ENCODE results near the gene MED16. TPM values are rescaled to one million over a fixed set of nuclear protein-coding genes. Genes with fewer than 3 reads are reported as not detected.

The MED16 gene
- total and polyA plus RNA-seq, 10 of the 15 experiments (the other 5 are each of a cell fraction or from before 2014, with no cell fraction given): 0.56 to 51.1 (median 13.6) TPM

- in situ Hi-C loops (cut with MboI): no loop called here
These were observed 4.2 kb downstream of the MED16 start for GRCh38 chr19:888581-889385.

DNA sequence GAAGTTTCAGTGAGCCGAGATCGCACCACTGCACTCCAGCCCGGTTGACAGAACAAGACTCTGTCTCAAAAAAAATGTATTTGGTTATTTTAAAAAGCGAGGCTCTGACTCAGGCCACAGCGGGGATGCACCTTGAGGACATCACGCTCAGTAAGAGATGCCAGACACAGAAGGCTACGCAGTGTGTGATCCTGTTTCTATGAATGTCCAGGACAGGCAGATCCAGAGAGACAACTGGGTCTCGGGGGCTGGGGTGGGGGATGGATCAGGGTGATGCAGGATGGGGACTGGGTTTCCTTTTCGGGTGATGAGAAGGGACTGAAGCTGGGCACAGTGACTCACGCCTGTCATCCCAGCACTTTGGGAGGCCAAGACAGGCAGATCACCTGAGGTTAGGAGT lies 5.4 kb downstream of the MED16 start:
- Histone ChIP-seq H3K4me3 (no peak overlapping the region), H3K4me2 (ENCODE audit: control insufficient read depth, insufficient read depth) (no peak overlapping the region), H3K27ac (ENCODE audit: control insufficient read depth, insufficient read depth) (no peak overlapping the region), H3K9me3 (replicated peaks; ENCODE audit: control insufficient read depth, insufficient read depth, low read length) (no peaks in the 10 kb centered on the region), H3K27me3 (replicated peaks in 1 of 2; ENCODE audit: control insufficient read depth in 2 of 2, insufficient read depth in 2 of 2, low read length in 1 of 2) (no peaks in the 10 kb centered on the region), H3K9ac (ENCODE audit: control insufficient read depth, insufficient read depth, low read length) (no peak overlapping the region), H3K36me3 (ENCODE audit: control insufficient read depth in 2 of 2, insufficient read depth in 2 of 2, low read length in 1 of 2) (peaks cover 0 to 3% of the 10 kb centered on the region in 2 experiments; a peak in 3 of 4 replicates), H3K4me1 (ENCODE audit: control insufficient read depth, insufficient read depth, low read length) (no peaks in the 10 kb centered on the region), H4K20me1 (ENCODE audit: control insufficient read depth, insufficient read depth) (no peaks in the 10 kb centered on the region), H2AFZ (ENCODE audit: control insufficient read depth, low read depth, low read length) (no peak overlapping the region), H3K79me2 (ENCODE audit: control insufficient read depth, insufficient read depth, low read length) (peaks cover 7% of the 10 kb centered on the region)
- in situ Hi-C loops (cut with MboI) (no loop called here), intact Hi-C loops (cut with micrococcal nuclease; ENCODE audit: unreplicated experiment) (no loop called here)
- RAD21 ChIA-PET (ENCODE audit: unreplicated experiment): no interaction called here
- 97% methylated on average over 9 of the region's 10 CpGs for WGBS (ENCODE audit: insufficient coverage, insufficient replicate concordance, low lambda C conversion rate, missing lambda C conversion rate)
- ATAC-seq (no peak), FAIRE-seq (no peak), DNase-seq (ENCODE audit: low read depth, low spot score) (no peak)
- POLR2A ChIA-PET: no interaction called here
- CTCF ChIA-PET: no interaction called here
- SMC1A ChIA-PET (ENCODE audit: uncharacterized antibody, unreplicated experiment): no interaction called here
- no TSS peak for BruUV-seq (replicated peaks)
- TF ChIP-seq YBX1 (IDR thresholded peaks at IDR 0.05) (no peak), RB1 (IDR thresholded peaks at IDR 0.05; ENCODE audit: borderline replicate concordance) (no peak), BHLHE40 (IDR thresholded peaks at IDR 0.05; ENCODE audit: borderline replicate concordance in 1 of 2, low read depth in 2 of 2, low read length in 1 of 2) (no peak), NFIC (IDR thresholded peaks at IDR 0.05; ENCODE audit: low read depth, low read length) (no peak), ZNF622 (IDR thresholded peaks at IDR 0.05) (no peak), NFXL1 (IDR thresholded peaks at IDR 0.05; ENCODE audit: borderline replicate concordance) (no peak), EED (IDR thresholded peaks at IDR 0.05; ENCODE audit: low read depth) (no peak), EP300 (IDR thresholded peaks at IDR 0.05; ENCODE audit: borderline replicate concordance in 1 of 2, control insufficient read depth in 1 of 2, low read depth in 2 of 2, low read length in 2 of 2) (no peak), EGR1 (IDR thresholded peaks at IDR 0.05; ENCODE audit: borderline replicate concordance in 1 of 2, low read depth in 2 of 2, low read length in 2 of 2) (no peak), MTA2 (IDR thresholded peaks at IDR 0.05; ENCODE audit: low read depth) (no peak), NR2C1 (IDR thresholded peaks at IDR 0.05) (no peak)
- TF ChIP-seq, protein P1, sequence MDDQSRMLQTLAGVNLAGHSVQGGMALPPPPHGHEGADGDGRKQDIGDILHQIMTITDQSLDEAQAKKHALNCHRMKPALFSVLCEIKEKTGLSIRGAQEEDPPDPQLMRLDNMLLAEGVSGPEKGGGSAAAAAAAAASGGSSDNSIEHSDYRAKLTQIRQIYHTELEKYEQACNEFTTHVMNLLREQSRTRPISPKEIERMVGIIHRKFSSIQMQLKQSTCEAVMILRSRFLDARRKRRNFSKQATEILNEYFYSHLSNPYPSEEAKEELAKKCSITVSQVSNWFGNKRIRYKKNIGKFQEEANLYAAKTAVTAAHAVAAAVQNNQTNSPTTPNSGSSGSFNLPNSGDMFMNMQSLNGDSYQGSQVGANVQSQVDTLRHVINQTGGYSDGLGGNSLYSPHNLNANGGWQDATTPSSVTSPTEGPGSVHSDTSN (IDR thresholded peaks at IDR 0.05; ENCODE audit: insufficient replicate concordance, low read depth, low read length): no peak

More at GRCh38 chr19:888581-889385, 4.2 kb downstream of the MED16 start:
- 88% methylated on average over 27 of the region's 30 CpGs for WGBS (ENCODE audit: insufficient coverage, insufficient replicate concordance, low lambda C conversion rate, missing lambda C conversion rate)
- DNase-seq (ENCODE audit: low read depth, low spot score) (no peak), ATAC-seq (no peak), FAIRE-seq (no peak)
- ChIA-PET POLR2A (interaction anchor here (1.0 kb wide), 1 partner anchor 12 kb away, joined by 3 read pairs; no protein-coding TSS in a partner anchor), RAD21 (ENCODE audit: unreplicated experiment) (no interaction called here), SMC1A (ENCODE audit: uncharacterized antibody, unreplicated experiment) (no interaction called here), CTCF (no interaction called here)
- no peak overlapping the region for H2AFZ ChIP-seq (ENCODE audit: control insufficient read depth, low read depth, low read length)
- peaks cover 0 to 3% of the 10 kb centered on the region in 2 experiments; a peak in 3 of 4 replicates for H3K36me3 ChIP-seq (ENCODE audit: control insufficient read depth in 2 of 2, insufficient read depth in 2 of 2, low read length in 1 of 2)
- BruUV-seq (replicated peaks): no TSS peak
- no peak overlapping the region for H3K9ac ChIP-seq (ENCODE audit: control insufficient read depth, insufficient read depth, low read length)
- peaks cover 7% of the 10 kb centered on the region for H3K79me2 ChIP-seq (ENCODE audit: control insufficient read depth, insufficient read depth, low read length)
- H3K27me3 ChIP-seq (replicated peaks in 1 of 2; ENCODE audit: control insufficient read depth in 2 of 2, insufficient read depth in 2 of 2, low read length in 1 of 2): no peaks in the 10 kb centered on the region
- H3K4me2 ChIP-seq (ENCODE audit: control insufficient read depth, insufficient read depth): no peak overlapping the region
- no peaks in the 10 kb centered on the region for H3K4me1 ChIP-seq (ENCODE audit: control insufficient read depth, insufficient read depth, low read length)
- H3K9me3 ChIP-seq (replicated peaks; ENCODE audit: control insufficient read depth, insufficient read depth, low read length): no peaks in the 10 kb centered on the region
- no peak overlapping the region for H3K4me3 ChIP-seq
- no peaks in the 10 kb centered on the region for H4K20me1 ChIP-seq (ENCODE audit: control insufficient read depth, insufficient read depth)
- TF ChIP-seq ZNF274 (IDR thresholded peaks at IDR 0.05; ENCODE audit: insufficient read depth, insufficient read length): no peak
- TF ChIP-seq FOXM1 (IDR thresholded peaks at IDR 0.05; ENCODE audit: low read depth, low read length): no peak
- peak; percentile 4; the same call in 1 of the 2 replicates for TF ChIP-seq POLR2A (IDR thresholded peaks at IDR 0.05; ENCODE audit: low read depth, low read length)
- TF ChIP-seq, protein P1 (IDR thresholded peaks at IDR 0.05; ENCODE audit: insufficient replicate concordance, low read depth, low read length): no peak
- H3K27ac ChIP-seq (ENCODE audit: control insufficient read depth, insufficient read depth): no peak overlapping the region
- intact Hi-C loops (cut with micrococcal nuclease; ENCODE audit: unreplicated experiment): no loop called here
